ENCODE data around the gene UBAP2L.

GRCh38 chr1:154318386-154318785 lies 97.6 kb downstream of the UBAP2L start:
- TF ChIP-seq CTCF (IDR thresholded peaks at IDR 0.05; ENCODE audit: borderline replicate concordance, extremely low read depth, low read length, poor library complexity, severe bottlenecking) (no peak), EZH2 (IDR thresholded peaks at IDR 0.05; ENCODE audit: borderline replicate concordance, low read depth, low read length, severe bottlenecking) (no peak)
